Duodenal mucosa (tissue), 2 donors: ENCODE data around the gene RFXAP.
A peak's percentile ranks its signal among the peaks of the same experiment; 100 is the strongest.

Source experiments
- H3K27ac ChIP-seq: one replicate; pipeline ENCODE4 v1.7.0; 2013; ENCODE audit warnings: low read depth, low read length
- H3K27me3 ChIP-seq, 2 donors: one replicate each; pipeline ENCODE4 v1.7.0; 2013; ENCODE audit warnings: low read length in 2 of 2, control low read depth in 1 of 2; ENCODE audit not compliant: insufficient read depth in 2 of 2, control insufficient read depth in 1 of 2
- H3K36me3 ChIP-seq, 2 donors: one replicate each; pipeline ENCODE4 v1.7.0; 2013; ENCODE audit warnings: low read length in 2 of 2, control low read depth in 1 of 2; ENCODE audit not compliant: insufficient read depth in 2 of 2, control insufficient read depth in 1 of 2
- H3K4me1 ChIP-seq, 2 donors: one replicate each; pipeline ENCODE4 v1.7.0; 2013; ENCODE audit warnings: low read length in 2 of 2, control low read depth in 1 of 2; ENCODE audit not compliant: insufficient read depth in 2 of 2, control insufficient read depth in 1 of 2
- H3K4me3 ChIP-seq, 2 donors: one replicate each; pipeline ENCODE4 v1.7.0; 2013; ENCODE audit warnings: low read length in 2 of 2, low read depth in 1 of 2
- H3K9ac ChIP-seq, 2 donors: one replicate each; pipeline ENCODE4 v1.7.0; 2013; ENCODE audit warnings: low read length in 2 of 2, low read depth in 1 of 2
- H3K9me3 ChIP-seq, 2 donors: one replicate each; pipeline ENCODE4 v1.7.0; 2013; ENCODE audit warnings: low read length in 2 of 2, control low read depth in 1 of 2; ENCODE audit not compliant: control insufficient read depth in 1 of 2

RFXAP gene

DNA sequence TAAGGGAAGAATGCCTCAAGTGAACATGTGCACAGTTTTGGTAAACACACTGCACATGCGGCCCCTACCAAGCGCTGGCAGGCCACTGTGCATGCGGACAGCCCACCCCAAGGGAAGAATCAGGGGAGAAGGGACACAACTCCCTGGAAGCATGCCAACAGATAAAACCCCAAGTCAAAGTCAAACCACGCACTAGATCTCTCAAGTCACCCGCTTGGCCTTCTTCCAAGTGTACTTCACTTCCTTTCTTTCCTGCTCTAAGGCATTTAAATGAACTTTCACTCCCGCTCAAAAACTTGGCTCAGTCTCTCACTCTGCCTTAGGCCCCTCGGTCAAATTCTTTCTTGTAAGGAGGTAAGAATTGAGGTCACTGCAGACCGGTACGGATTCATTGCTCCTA lies 4.6 kb upstream of the RFXAP start:
- Histone ChIP-seq H3K4me3 (peak overlapping the region in 1 of 2 donors; percentile 18), H3K4me1 (peaks cover 0 to 7% of the 10 kb centered on the region in 2 donors), H3K9me3 (no peaks in the 10 kb centered on the region), H3K27me3 (no peaks in the 10 kb centered on the region), H3K36me3 (no peaks in the 10 kb centered on the region), H3K9ac (no peak overlapping the region), H3K27ac (no peak overlapping the region)

DNA sequence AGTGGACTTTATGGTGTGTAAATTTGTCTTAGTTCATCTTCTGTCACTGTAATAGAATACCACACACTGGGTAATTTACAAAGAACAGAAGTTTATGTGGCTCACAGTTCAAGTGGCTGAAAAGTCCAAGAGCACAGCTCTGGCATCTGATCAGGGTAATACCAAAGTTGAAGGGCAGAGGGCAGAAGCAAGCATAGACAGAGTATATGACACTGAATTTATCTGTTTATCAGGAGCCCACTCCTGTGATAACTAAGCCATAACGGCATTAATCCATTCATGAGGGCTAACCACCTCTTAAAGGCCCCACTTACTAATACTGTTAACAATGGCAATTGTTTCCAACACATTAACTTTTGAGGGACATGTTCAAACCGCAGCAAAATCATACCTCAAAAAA lies 4.0 kb upstream of the RFXAP start:
- peaks cover 4 to 10% of the 10 kb centered on the region in 2 donors for H3K4me1 ChIP-seq
- H3K36me3 ChIP-seq: no peaks in the 10 kb centered on the region
- H3K4me3 ChIP-seq: no peak overlapping the region
- no peak overlapping the region for H3K9ac ChIP-seq
- H3K27me3 ChIP-seq: no peaks in the 10 kb centered on the region
- no peaks in the 10 kb centered on the region for H3K9me3 ChIP-seq
- H3K27ac ChIP-seq: no peak overlapping the region

DNA sequence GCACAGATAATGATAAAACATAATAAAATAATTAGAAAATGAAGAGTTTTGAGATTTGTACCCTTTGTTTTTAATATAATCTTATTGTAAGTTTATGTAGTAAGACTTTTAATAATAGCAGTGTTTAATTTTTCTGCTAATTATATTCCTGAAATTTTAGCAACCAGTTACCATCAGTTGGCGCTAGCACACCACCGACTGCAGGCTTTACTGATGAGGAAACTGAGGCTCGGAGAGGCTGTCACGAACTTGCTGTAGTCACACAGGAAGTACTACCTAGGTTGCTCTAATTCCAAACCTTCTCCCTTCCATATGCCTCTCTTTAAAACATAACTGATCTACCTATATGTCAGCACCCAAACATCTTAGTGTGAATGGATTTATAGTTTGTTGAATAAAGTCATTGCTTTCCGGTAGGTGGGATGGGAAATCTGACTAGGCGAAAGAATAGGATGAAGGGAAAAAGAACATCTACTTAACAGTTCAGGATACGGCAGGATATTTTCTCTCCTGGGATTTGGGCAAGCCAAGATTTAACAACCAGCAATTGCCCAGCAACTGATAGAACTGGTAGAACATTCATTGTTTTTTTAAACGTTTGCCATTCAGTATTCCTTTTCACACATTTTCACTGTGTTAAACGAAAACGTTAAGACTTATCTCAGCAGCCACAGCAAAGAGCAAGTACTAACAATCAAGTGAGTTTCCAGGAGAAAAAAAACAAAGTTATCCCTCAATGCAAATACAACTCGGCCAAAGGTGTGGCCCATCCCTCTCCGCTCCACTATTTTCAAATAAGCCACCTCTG lies 822 bp upstream of the RFXAP start:
- H3K9me3 ChIP-seq: no peaks in the 10 kb centered on the region
- H3K4me3 ChIP-seq: peak overlapping the region; percentile 85 to 90
- H3K9ac ChIP-seq: peak overlapping the region in 1 of 2 donors; percentile 36
- no peak overlapping the region for H3K27ac ChIP-seq
- no peaks in the 10 kb centered on the region for H3K27me3 ChIP-seq
- H3K4me1 ChIP-seq: peaks cover 14 to 19% of the 10 kb centered on the region in 2 donors
- no peaks in the 10 kb centered on the region for H3K36me3 ChIP-seq

DNA sequence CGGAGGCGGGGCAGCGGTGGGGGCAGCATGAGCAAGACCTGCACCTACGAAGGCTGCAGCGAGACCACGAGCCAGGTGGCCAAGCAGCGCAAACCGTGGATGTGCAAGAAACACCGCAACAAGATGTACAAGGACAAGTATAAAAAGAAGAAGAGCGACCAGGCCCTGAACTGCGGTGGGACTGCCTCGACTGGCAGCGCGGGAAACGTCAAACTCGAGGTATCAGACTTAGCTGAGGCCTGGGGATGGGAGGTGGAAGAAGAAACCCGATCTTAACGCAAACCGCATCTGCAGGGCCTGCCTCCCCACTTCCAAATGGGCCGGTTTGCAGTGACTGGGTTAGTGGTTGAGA lies 693 bp downstream of the RFXAP start:
- Histone ChIP-seq H3K9me3 (no peaks in the 10 kb centered on the region), H3K27me3 (no peaks in the 10 kb centered on the region), H3K27ac (no peak overlapping the region), H3K4me1 (peaks cover 14 to 19% of the 10 kb centered on the region in 2 donors), H3K9ac (peak overlapping the region; percentile 36 to 73), H3K36me3 (no peaks in the 10 kb centered on the region), H3K4me3 (peak overlapping the region; percentile 85 to 90)

DNA sequence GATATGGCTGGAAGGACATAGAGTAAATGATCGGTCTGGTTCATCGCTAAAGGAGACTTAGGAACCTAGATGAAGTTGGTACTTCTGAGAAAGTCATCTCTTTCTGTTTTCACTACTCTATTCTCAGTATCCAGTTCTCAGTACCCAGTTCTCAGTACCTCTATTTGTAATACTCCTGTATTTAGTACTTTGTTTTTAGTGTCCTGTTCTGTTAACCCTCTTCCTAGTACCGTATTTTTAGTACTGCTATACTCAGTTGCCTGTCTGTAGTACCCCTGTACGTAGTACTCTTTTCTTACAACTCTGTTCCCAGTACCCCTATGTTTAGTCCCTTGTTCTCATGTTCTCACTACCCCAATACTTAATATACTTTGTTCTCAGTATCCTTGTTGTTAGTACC lies 1.2 kb downstream of the RFXAP start:
- H3K27ac ChIP-seq: no peak overlapping the region
- H3K36me3 ChIP-seq: no peaks in the 10 kb centered on the region
- no peaks in the 10 kb centered on the region for H3K9me3 ChIP-seq
- H3K4me3 ChIP-seq: peak overlapping the region; percentile 85 to 90
- no peaks in the 10 kb centered on the region for H3K27me3 ChIP-seq
- H3K9ac ChIP-seq: peak overlapping the region in 1 of 2 donors; percentile 36
- peaks cover 14 to 19% of the 10 kb centered on the region in 2 donors for H3K4me1 ChIP-seq

DNA sequence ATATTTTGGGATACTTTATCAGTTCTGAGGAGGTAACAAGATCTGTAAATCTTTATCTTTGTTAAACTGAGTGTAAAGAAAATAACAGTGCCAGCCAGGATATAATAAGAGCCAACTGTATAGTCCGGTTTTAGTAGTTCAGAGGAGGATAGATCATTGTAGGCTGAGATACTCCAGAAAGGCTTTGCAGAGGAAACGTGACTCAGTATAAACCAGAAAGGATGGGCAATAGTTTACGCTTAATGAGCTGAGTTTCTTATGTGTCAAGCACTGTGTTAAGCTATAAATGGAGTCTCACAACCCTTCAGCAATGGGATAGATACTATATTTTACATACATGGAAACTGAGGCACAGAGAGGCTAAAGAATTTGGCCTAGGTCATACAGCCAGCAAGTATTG lies 3.8 kb downstream of the RFXAP start:
- no peak overlapping the region for H3K4me3 ChIP-seq
- H3K4me1 ChIP-seq: peaks cover 14 to 19% of the 10 kb centered on the region in 2 donors
- no peak overlapping the region for H3K27ac ChIP-seq
- H3K27me3 ChIP-seq: no peaks in the 10 kb centered on the region
- H3K9me3 ChIP-seq: no peaks in the 10 kb centered on the region
- peaks cover 0 to 3% of the 10 kb centered on the region in 2 donors for H3K36me3 ChIP-seq
- no peak overlapping the region for H3K9ac ChIP-seq

DNA sequence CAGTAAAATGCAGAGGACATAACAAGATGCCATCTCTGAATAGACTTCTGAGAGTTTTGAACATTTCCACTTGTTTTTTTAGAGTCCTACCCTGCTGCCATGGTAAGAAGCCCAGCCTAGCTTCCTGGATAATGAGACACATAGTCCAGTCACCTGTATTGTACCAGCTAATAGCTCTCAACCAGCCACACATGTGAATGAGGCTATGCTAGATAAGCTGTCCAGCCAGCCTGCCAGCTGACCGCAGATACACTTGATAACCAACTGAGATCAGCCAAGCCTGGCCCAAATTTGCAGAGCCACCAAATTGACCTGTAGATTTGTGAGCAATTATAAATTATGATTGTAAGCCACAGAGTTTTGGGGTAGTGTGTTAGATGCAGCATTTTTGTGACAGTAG lies 10.7 kb downstream of the RFXAP start:
- Histone ChIP-seq H3K27ac (no peak overlapping the region), H3K36me3 (peaks cover 6 to 9% of the 10 kb centered on the region in 2 donors), H3K9ac (no peak overlapping the region), H3K27me3 (no peaks in the 10 kb centered on the region), H3K4me3 (no peak overlapping the region), H3K9me3 (no peaks in the 10 kb centered on the region), H3K4me1 (no peaks in the 10 kb centered on the region)

DNA sequence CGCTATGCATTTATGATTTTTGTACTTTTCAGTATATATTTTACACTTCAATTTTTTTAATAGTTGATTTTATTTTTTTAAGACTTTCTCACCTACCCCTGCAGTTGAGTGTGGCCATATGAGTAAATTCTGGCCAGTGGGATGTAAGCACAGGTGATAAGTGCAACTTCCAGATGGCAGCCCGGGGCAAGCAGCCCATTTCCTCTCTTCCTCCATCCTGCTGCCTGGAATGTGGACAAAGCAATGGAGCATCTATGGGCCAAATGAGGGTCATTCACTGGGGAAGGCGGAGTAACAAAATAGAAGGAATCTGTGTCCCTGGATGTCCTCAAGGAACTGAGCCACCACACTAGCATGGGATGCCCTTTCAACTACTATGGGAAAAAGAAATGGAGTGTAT lies 12.3 kb downstream of the RFXAP start:
- Histone ChIP-seq H3K27me3 (no peaks in the 10 kb centered on the region), H3K4me1 (no peaks in the 10 kb centered on the region), H3K4me3 (no peak overlapping the region), H3K36me3 (peaks cover 6 to 9% of the 10 kb centered on the region in 2 donors), H3K9me3 (no peaks in the 10 kb centered on the region), H3K27ac (no peak overlapping the region), H3K9ac (no peak overlapping the region)

DNA sequence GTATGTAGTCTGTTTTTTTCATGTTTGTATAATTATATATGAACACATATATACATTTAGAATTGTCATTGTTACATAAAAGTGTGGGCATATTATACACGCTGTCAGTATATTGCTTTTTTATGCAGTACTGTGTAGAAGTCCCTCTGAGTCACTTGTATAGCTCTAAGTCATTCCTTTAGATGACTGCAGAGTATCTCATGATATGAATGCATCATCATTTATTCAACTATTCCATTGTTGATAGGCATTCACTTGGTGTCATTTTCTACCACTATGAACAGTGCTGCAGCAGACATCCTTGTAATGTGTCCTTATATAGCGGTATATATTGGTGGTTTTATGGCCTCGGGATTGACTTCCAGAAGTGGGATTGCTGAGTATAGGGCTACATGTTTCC lies 15.3 kb downstream of the RFXAP start:
- Histone ChIP-seq H3K4me1 (no peaks in the 10 kb centered on the region), H3K27ac (no peak overlapping the region), H3K9ac (no peak overlapping the region), H3K4me3 (no peak overlapping the region), H3K27me3 (no peaks in the 10 kb centered on the region), H3K36me3 (peaks cover 0 to 8% of the 10 kb centered on the region in 2 donors), H3K9me3 (no peaks in the 10 kb centered on the region)

DNA sequence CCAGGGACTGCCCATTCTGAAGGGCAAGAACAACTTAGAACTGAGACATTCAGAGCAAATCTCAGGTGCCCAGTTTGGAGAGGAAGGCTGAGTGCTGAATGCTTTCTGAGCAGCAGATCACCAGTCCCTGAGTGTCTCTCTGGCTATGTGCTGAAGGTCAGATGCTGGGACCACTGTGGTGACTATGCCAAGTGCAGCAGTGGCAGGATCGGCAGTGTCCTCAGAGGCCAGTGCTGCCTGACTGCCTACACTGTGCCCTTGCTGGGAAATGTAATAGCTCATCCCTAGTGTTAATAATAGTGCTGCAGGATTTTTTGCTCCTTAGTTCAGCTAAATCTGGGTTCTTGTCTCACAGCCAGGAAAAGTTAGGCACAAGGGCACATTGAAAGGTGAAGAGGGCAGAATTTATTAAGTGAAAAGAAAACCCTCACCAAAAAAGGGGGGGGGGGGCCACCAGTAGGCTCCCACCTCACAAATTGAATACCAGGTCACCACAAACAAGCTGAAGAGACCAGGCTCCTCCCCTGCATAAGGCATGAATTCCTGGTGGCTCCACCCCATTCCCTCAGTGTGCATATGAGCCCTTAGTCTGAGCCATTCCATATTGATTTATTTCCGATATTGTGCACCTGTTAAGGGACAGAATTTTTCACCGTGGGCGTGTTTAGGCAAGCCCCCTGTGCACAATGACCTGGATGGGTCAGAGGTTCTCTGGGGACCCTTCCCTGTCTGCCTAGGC lies 18.5 kb downstream of the RFXAP start:
- H3K27me3 ChIP-seq: no peaks in the 10 kb centered on the region
- H3K27ac ChIP-seq: no peak overlapping the region
- no peaks in the 10 kb centered on the region for H3K9me3 ChIP-seq

More for the DNA sequence above, 18.5 kb downstream of the RFXAP start:
- Histone ChIP-seq H3K4me1 (no peaks in the 10 kb centered on the region), H3K9ac (no peak overlapping the region), H3K36me3 (no peaks in the 10 kb centered on the region), H3K4me3 (no peak overlapping the region)
